ENCODE data around the gene DENND4A. TPM values are rescaled to one million over a fixed set of nuclear protein-coding genes. Genes with fewer than 3 reads are reported as not detected.

Gene DENND4A
- total and polyA plus RNA-seq, 9 of the 15 experiments (the other 6 are each of a cell fraction or from before 2014, with no cell fraction given) = 6.8 to 32.3 (median 19.9) TPM

DNA sequence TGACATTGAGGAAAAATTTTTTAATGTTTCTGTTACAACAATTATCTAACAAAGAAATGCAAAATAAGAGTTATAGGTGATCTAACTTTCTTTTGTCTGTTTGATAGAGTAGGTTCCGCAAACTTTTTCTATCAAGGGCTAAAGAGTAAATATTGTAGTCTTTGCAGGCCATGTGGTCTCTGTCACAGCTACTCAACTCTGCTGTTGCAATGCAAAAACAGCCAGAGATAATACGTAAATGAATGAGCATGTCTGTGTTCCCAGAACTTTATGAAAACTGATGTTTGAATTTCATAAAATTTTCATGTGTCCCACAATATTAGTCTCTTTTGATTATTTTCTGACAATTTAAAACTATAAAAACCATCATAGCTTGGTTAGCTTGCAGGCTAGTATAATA, 97.0 kb downstream of the DENND4A start (continued):
- TF ChIP-seq, protein P1, sequence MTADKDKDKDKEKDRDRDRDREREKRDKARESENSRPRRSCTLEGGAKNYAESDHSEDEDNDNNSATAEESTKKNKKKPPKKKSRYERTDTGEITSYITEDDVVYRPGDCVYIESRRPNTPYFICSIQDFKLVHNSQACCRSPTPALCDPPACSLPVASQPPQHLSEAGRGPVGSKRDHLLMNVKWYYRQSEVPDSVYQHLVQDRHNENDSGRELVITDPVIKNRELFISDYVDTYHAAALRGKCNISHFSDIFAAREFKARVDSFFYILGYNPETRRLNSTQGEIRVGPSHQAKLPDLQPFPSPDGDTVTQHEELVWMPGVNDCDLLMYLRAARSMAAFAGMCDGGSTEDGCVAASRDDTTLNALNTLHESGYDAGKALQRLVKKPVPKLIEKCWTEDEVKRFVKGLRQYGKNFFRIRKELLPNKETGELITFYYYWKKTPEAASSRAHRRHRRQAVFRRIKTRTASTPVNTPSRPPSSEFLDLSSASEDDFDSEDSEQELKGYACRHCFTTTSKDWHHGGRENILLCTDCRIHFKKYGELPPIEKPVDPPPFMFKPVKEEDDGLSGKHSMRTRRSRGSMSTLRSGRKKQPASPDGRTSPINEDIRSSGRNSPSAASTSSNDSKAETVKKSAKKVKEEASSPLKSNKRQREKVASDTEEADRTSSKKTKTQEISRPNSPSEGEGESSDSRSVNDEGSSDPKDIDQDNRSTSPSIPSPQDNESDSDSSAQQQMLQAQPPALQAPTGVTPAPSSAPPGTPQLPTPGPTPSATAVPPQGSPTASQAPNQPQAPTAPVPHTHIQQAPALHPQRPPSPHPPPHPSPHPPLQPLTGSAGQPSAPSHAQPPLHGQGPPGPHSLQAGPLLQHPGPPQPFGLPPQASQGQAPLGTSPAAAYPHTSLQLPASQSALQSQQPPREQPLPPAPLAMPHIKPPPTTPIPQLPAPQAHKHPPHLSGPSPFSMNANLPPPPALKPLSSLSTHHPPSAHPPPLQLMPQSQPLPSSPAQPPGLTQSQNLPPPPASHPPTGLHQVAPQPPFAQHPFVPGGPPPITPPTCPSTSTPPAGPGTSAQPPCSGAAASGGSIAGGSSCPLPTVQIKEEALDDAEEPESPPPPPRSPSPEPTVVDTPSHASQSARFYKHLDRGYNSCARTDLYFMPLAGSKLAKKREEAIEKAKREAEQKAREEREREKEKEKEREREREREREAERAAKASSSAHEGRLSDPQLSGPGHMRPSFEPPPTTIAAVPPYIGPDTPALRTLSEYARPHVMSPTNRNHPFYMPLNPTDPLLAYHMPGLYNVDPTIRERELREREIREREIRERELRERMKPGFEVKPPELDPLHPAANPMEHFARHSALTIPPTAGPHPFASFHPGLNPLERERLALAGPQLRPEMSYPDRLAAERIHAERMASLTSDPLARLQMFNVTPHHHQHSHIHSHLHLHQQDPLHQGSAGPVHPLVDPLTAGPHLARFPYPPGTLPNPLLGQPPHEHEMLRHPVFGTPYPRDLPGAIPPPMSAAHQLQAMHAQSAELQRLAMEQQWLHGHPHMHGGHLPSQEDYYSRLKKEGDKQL (CRISPR knock-in tag; IDR thresholded peaks at IDR 0.05; ENCODE audit: borderline replicate concordance) = no peak
- TF ChIP-seq, protein P2, sequence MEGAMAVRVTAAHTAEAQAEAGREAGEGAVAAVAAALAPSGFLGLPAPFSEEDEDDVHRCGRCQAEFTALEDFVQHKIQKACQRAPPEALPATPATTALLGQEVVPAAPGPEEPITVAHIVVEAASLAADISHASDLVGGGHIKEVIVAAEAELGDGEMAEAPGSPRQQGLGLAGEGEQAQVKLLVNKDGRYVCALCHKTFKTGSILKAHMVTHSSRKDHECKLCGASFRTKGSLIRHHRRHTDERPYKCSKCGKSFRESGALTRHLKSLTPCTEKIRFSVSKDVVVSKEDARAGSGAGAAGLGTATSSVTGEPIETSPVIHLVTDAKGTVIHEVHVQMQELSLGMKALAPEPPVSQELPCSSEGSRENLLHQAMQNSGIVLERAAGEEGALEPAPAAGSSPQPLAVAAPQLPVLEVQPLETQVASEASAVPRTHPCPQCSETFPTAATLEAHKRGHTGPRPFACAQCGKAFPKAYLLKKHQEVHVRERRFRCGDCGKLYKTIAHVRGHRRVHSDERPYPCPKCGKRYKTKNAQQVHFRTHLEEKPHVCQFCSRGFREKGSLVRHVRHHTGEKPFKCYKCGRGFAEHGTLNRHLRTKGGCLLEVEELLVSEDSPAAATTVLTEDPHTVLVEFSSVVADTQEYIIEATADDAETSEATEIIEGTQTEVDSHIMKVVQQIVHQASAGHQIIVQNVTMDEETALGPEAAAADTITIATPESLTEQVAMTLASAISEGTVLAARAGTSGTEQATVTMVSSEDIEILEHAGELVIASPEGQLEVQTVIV (CRISPR knock-in tag; IDR thresholded peaks at IDR 0.05; ENCODE audit: borderline replicate concordance) = no peak
- TF ChIP-seq RAD51 (IDR thresholded peaks at IDR 0.05; ENCODE audit: borderline replicate concordance, low read depth) (no peak), KDM1A (IDR thresholded peaks at IDR 0.05) (no peak)
